PFSK-1 (cell line): ENCODE measurements around the gene FAT1.

Experiments used
- POLR2AphosphoS5 ChIP-seq: IDR thresholded peaks from 2 replicates; pipeline ENCODE4 v1.6.1; 2012; ENCODE audit warnings: low read depth, mild to moderate bottlenecking, control low read depth, low read length, moderate library complexity
- REST ChIP-seq, 2 experiments: IDR thresholded peaks; 2 replicates each; pipeline versions ENCODE4 v1.6.1 to v1.8.0; 2011 to 2012; ENCODE audit warnings: low read depth in 2 of 2, low read length in 2 of 2, control low read depth in 1 of 2, inconsistent platforms in 1 of 2, mild to moderate bottlenecking in 1 of 2, moderate library complexity in 1 of 2; ENCODE audit not compliant: insufficient read depth in 1 of 2

GRCh38 chr4:186758929-186759682 is 35.5 kb upstream of the FAT1 start:
- TF ChIP-seq POLR2AphosphoS5 (no peak), REST (IDR thresholded peaks at IDR 0.05; ENCODE audit: insufficient read depth in 1 of 2, low read depth in 2 of 2, low read length in 2 of 2) (no peak)
